IMR-90 (cell line): ENCODE data around the gene IQUB. TPM values are rescaled to one million over a fixed set of nuclear protein-coding genes. Genes with fewer than 3 reads are reported as not detected.

Experiments used
- ATAC-seq: fragments of 200-7000 bp; cut with Tn5 transposase; 2 replicates; pipeline ENCODE4 v1.9.1; 2020; ENCODE audit warnings: low read depth, mild to moderate bottlenecking, moderate library complexity
- BruUV-seq: library from RNA; stranded (reverse); fragments of 400-500 nt; replicated peaks from 2 replicates; lab custom pipeline; 2021; lab: Mats Ljungman, UMichigan
- CTCF ChIA-PET: fragments of 300-600 bp; formaldehyde crosslinking; extraction: SDS; loops from one replicate; lab custom pipeline; 2021; ENCODE audit warnings: antibody characterized with exemption; lab: Yijun Ruan, JAX
- POLR2A ChIA-PET: fragments of 300-600 bp; sonication (Branson Sonifier 250); formaldehyde crosslinking; loops from one replicate; lab custom pipeline; 2022; ENCODE audit warnings: antibody characterized with exemption; ENCODE audit not compliant: unreplicated experiment; lab: Charles Lee
- DNase-seq: peaks from one replicate; pipeline ENCODE4 v3.0.0; 2013
- H2AFZ ChIP-seq: replicated peaks from 2 replicates; pipeline ENCODE3; 2013; ENCODE audit warnings: low read length, mild to moderate bottlenecking; ENCODE audit not compliant: poor library complexity
- H2AK5ac ChIP-seq: 2 replicates; pipeline ENCODE4 v1.6.1; 2013; ENCODE audit warnings: low read depth, low read length, inconsistent platforms
- H2AK9ac ChIP-seq: replicated peaks from 2 replicates; pipeline ENCODE3; 2013; ENCODE audit warnings: mild to moderate bottlenecking, low read depth, low read length, moderate library complexity; ENCODE audit not compliant: poor library complexity
- H2BK120ac ChIP-seq: 2 replicates; pipeline ENCODE4 v1.6.1; 2013; ENCODE audit warnings: low read depth, low read length, inconsistent platforms
- H2BK15ac ChIP-seq: 3 replicates; pipeline ENCODE4 v1.6.1; 2013; ENCODE audit warnings: low read depth, low read length, inconsistent platforms
- H2BK20ac ChIP-seq: 2 replicates; pipeline ENCODE4 v1.6.1; 2013; ENCODE audit warnings: low read depth, mild to moderate bottlenecking, inconsistent platforms, low read length, moderate library complexity
- H2BK5ac ChIP-seq: 2 replicates; pipeline ENCODE4 v1.6.1; 2013; ENCODE audit warnings: mild to moderate bottlenecking, low read depth, low read length, inconsistent platforms; ENCODE audit not compliant: poor library complexity, severe bottlenecking
- H3K14ac ChIP-seq: replicated peaks from 2 replicates; pipeline ENCODE4 v1.6.1; 2013; ENCODE audit warnings: low read depth, low read length, inconsistent platforms
- H3K18ac ChIP-seq: 2 replicates; pipeline ENCODE4 v1.6.1; 2013; ENCODE audit warnings: low read depth, low read length, control low read depth
- H3K23ac ChIP-seq: 2 replicates; pipeline ENCODE4 v1.6.1; 2013; ENCODE audit warnings: low read depth, low read length, inconsistent platforms
- H3K27ac ChIP-seq: 2 replicates; pipeline ENCODE4 v1.5.1; 2013; ENCODE audit warnings: mild to moderate bottlenecking, control low read depth, low read length; ENCODE audit not compliant: insufficient read depth
- H3K27me3 ChIP-seq: 2 replicates; pipeline ENCODE4 v1.6.1; 2013; ENCODE audit warnings: low read length; ENCODE audit not compliant: control insufficient read depth, insufficient read depth
- H3K36me3 ChIP-seq: 2 replicates; pipeline ENCODE4 v1.6.1; 2013; ENCODE audit warnings: low read length, mixed read lengths; ENCODE audit not compliant: control insufficient read depth, insufficient read depth
- H3K4ac ChIP-seq: 2 replicates; pipeline ENCODE4 v1.6.1; 2013; ENCODE audit warnings: low read depth, low read length, inconsistent platforms
- H3K4me1 ChIP-seq: 2 replicates; pipeline ENCODE4 v1.6.1; 2013; ENCODE audit warnings: low read length, mixed read lengths; ENCODE audit not compliant: control insufficient read depth, insufficient read depth
- H3K4me2 ChIP-seq: 2 replicates; pipeline ENCODE4 v1.6.1; 2013; ENCODE audit warnings: low read depth, mild to moderate bottlenecking, control low read depth, low read length, moderate library complexity
- H3K4me3 ChIP-seq: 2 replicates; pipeline ENCODE4 v1.5.1; 2013; ENCODE audit warnings: low read depth, mild to moderate bottlenecking, control low read depth, low read length, moderate library complexity; ENCODE audit not compliant: insufficient read depth
- H3K56ac ChIP-seq: 2 replicates; pipeline ENCODE4 v1.6.1; 2013; ENCODE audit warnings: low read length, inconsistent platforms; ENCODE audit not compliant: insufficient read depth; ENCODE audit errors: extremely low read depth
- H3K79me1 ChIP-seq, 2 experiments: 2 replicates each; pipeline ENCODE4 v1.6.1; 2013; ENCODE audit warnings: low read length in 2 of 2, inconsistent platforms in 1 of 2, low read depth in 1 of 2
- H3K9ac ChIP-seq: 2 replicates; pipeline ENCODE4 v1.6.1; 2013; ENCODE audit warnings: low read depth, low read length, control low read depth
- H3K9me1 ChIP-seq: 2 replicates; pipeline ENCODE4 v1.6.1; 2013; ENCODE audit warnings: low read length, inconsistent platforms; ENCODE audit not compliant: insufficient read depth
- H3K9me3 ChIP-seq: 2 replicates; pipeline ENCODE4 v1.6.1; 2013; ENCODE audit warnings: low read length; ENCODE audit not compliant: control insufficient read depth, insufficient read depth
- H4K20me1 ChIP-seq: 2 replicates; pipeline ENCODE4 v1.6.1; 2013; ENCODE audit warnings: low read length, inconsistent platforms; ENCODE audit not compliant: insufficient read depth
- H4K5ac ChIP-seq: 2 replicates; pipeline ENCODE4 v1.6.1; 2013; ENCODE audit warnings: mild to moderate bottlenecking, low read depth, low read length, control low read depth
- H4K8ac ChIP-seq, 2 experiments: 2 replicates each; pipeline ENCODE4 v1.6.1; 2013; ENCODE audit warnings: low read depth in 2 of 2, low read length in 2 of 2, control low read depth in 1 of 2, inconsistent platforms in 1 of 2
- H4K91ac ChIP-seq: 2 replicates; pipeline ENCODE4 v1.6.1; 2013; ENCODE audit warnings: low read depth, low read length, inconsistent platforms; ENCODE audit not compliant: insufficient read depth
- MXI1 ChIP-seq: IDR thresholded peaks from 2 replicates; pipeline ENCODE4 v1.6.1; 2012; ENCODE audit warnings: low read depth, mild to moderate bottlenecking, low read length, moderate library complexity, borderline replicate concordance
- RAD21 ChIP-seq: IDR thresholded peaks from 2 replicates; pipeline ENCODE4 v1.6.1; 2012; ENCODE audit warnings: low read length, improper control_type of control experiment
- WGBS, 2 experiments: methylation state at CpG; one replicate each; pipeline versions ENCODE4 v1.1.5 to v1.1.7; 2013; ENCODE audit warnings: missing lambda C conversion rate in 2 of 2; ENCODE audit not compliant: insufficient read length in 1 of 2; ENCODE audit errors: extremely low coverage in 2 of 2; 5-methylcytosine and 5-hydroxymethylcytosine counted together
- dilution Hi-C: fragments of 300-500 bp; cut with HindIII; formaldehyde crosslinking; loops from one replicate; pipeline ENCODE4 v1.14.3; 2018; ENCODE audit warnings: low sequenced_read_pairs; ENCODE audit not compliant: unreplicated experiment
- in situ Hi-C: fragments of 300-500 bp; cut with MboI; formaldehyde crosslinking; loops from 3 replicates; pipeline ENCODE4 v1.14.3; 2019; ENCODE audit warnings: low sequenced_read_pairs, inconsistent platforms, mixed read lengths
- intact Hi-C: fragments of 100-400 bp; cut with micrococcal nuclease; formaldehyde crosslinking; loops from 2 replicates; pipeline ENCODE4 v1.10.0; 2022
- polyA plus RNA-seq, 3 experiments: library from polyadenylated mRNA; depleted of rRNA; stranded (reverse); fragments of >200 nt; gene quantifications; 2 replicates each; pipeline ENCODE4 v1.2.3, GENCODE V29; 2012; ENCODE audit warnings: low replicate concordance in 1 of 3
- total RNA-seq: library from RNA; depleted of rRNA; stranded (reverse); fragments of >200 nt; gene quantifications from 2 replicates; pipeline ENCODE4 v1.2.3, GENCODE V29; 2012

IQUB gene
- total and polyA plus RNA-seq, 2 of the 4 experiments (the other 2 are of a cell fraction): 0.05 to 0.18 TPM

DNA sequence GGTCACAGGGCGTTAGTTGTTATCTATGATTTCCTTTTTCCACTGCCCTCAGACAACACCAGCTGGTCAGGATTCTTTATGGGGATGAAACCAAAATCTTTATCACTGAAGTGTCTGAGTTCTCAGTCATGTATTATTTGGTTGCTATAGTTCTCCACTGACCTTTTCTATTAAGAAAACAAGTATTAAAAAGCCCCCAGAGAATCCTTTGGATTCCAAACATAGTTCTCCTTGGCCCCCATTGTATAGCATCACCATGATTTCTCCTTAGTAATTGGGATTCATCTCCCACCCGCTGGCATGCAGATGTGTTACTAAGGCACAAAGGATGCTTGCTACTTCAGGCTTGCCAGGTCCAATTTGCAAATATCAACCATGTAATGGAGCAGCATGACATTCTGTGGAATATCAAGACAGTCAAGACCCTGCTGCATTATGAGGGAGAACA lies 94.3 kb downstream of the IQUB start:
- Histone ChIP-seq H2BK5ac (no peak overlapping the region), H2AK9ac (no peak overlapping the region)
- POLR2A ChIA-PET: no interaction called here

More for the DNA sequence above, 94.3 kb downstream of the IQUB start:
- Histone ChIP-seq H4K5ac (no peak overlapping the region), H3K4me2 (no peak overlapping the region), H3K14ac (no peak overlapping the region), H3K4me3 (no peak overlapping the region), H3K27ac (no peak overlapping the region), H3K4ac (no peak overlapping the region), H3K9ac (no peak overlapping the region), H2BK15ac (no peak overlapping the region), H3K36me3 (no peaks in the 10 kb centered on the region), H3K18ac (no peak overlapping the region), H3K9me3 (peaks cover 3% of the 10 kb centered on the region; the same call in 1 of the 2 replicates), H3K56ac (no peak overlapping the region), H4K20me1 (no peaks in the 10 kb centered on the region), H3K23ac (no peak overlapping the region), H2AFZ (no peak overlapping the region), H3K4me1 (no peaks in the 10 kb centered on the region), H3K27me3 (no peaks in the 10 kb centered on the region), H4K8ac (no peak overlapping the region), H2AK5ac (no peak overlapping the region), H2BK20ac (no peak overlapping the region), H3K9me1 (no peaks in the 10 kb centered on the region), H3K79me1 (no peaks in the 10 kb centered on the region), H2BK120ac (no peak overlapping the region), H4K91ac (no peak overlapping the region)
- no CpG with 5 or more reads among the region's 2 CpGs for WGBS, 2 experiments
- dilution Hi-C loops (no loop called here), in situ Hi-C loops (no loop called here), intact Hi-C loops (no loop called here)
- no peak for TF ChIP-seq RAD21
- TF ChIP-seq MXI1: no peak
- CTCF ChIA-PET: no interaction called here
- BruUV-seq: no TSS peak
- DNase-seq (no peak), ATAC-seq (no peak)
